H9 (cell line): ENCODE results near the gene CPNE7. TPM values are rescaled to one million over a fixed set of nuclear protein-coding genes. Genes with fewer than 3 reads are reported as not detected.

Experiments used
- DNase-seq: peaks from one replicate; pipeline ENCODE4 v3.0.0-alpha.2; 2017
- H2AFZ ChIP-seq: one replicate; pipeline ENCODE4 v1.6.1; 2013; ENCODE audit warnings: mild to moderate bottlenecking, low read length, control low read depth, moderate library complexity
- H2AK5ac ChIP-seq: 2 replicates; pipeline ENCODE4 v1.6.1; 2013; ENCODE audit warnings: low read length, control low read depth, mixed read lengths; ENCODE audit not compliant: insufficient read length
- H2BK120ac ChIP-seq: one replicate; pipeline ENCODE4 v1.6.1; 2013; ENCODE audit warnings: low read depth, mild to moderate bottlenecking, low read length, control low read depth, inconsistent platforms; ENCODE audit not compliant: poor library complexity, severe bottlenecking
- H2BK12ac ChIP-seq: 2 replicates; pipeline ENCODE4 v1.6.1; 2013; ENCODE audit warnings: low read length, control low read depth, mixed read lengths, low read depth; ENCODE audit not compliant: insufficient read length
- H2BK15ac ChIP-seq: 2 replicates; pipeline ENCODE4 v1.6.1; 2013; ENCODE audit warnings: low read depth, low read length, control low read depth
- H2BK20ac ChIP-seq: one replicate; pipeline ENCODE4 v1.6.1; 2013; ENCODE audit warnings: low read depth, mild to moderate bottlenecking, low read length, control low read depth, inconsistent platforms; ENCODE audit not compliant: poor library complexity, severe bottlenecking
- H2BK5ac ChIP-seq: 2 replicates; pipeline ENCODE4 v1.6.1; 2013; ENCODE audit warnings: low read length, control low read depth, mixed read lengths; ENCODE audit not compliant: insufficient read length
- H3K14ac ChIP-seq: 2 replicates; pipeline ENCODE4 v1.6.1; 2013; ENCODE audit warnings: low read length, control low read depth; ENCODE audit not compliant: insufficient read depth
- H3K18ac ChIP-seq: 2 replicates; pipeline ENCODE4 v1.6.1; 2013; ENCODE audit warnings: low read depth, mild to moderate bottlenecking, mixed read lengths, low read length, control low read depth; ENCODE audit not compliant: insufficient read length
- H3K23ac ChIP-seq: 2 replicates; pipeline ENCODE4 v1.6.1; 2013; ENCODE audit warnings: low read length, control low read depth, mixed read lengths, low read depth; ENCODE audit not compliant: insufficient read length
- H3K23me2 ChIP-seq: 2 replicates; pipeline ENCODE4 v1.6.1; 2013; ENCODE audit warnings: low read depth, mild to moderate bottlenecking, mixed read lengths, low read length, control low read depth; ENCODE audit not compliant: insufficient read length, poor library complexity, severe bottlenecking
- H3K27ac ChIP-seq: 2 replicates; pipeline ENCODE4 v1.5.1; 2013; ENCODE audit warnings: low read length, control low read depth, mixed read lengths, low read depth; ENCODE audit not compliant: insufficient read length
- H3K27me3 ChIP-seq: 2 replicates; pipeline ENCODE4 v1.6.1; 2013; ENCODE audit warnings: low read length, control low read depth, inconsistent platforms; ENCODE audit not compliant: insufficient read depth
- H3K4ac ChIP-seq: 2 replicates; pipeline ENCODE4 v1.6.1; 2013; ENCODE audit warnings: low read depth, mild to moderate bottlenecking, control low read depth, inconsistent platforms, low read length, moderate library complexity
- H3K4me1 ChIP-seq: 2 replicates; pipeline ENCODE4 v1.6.1; 2013; ENCODE audit warnings: low read length, control low read depth, inconsistent platforms; ENCODE audit not compliant: insufficient read depth
- H3K4me2 ChIP-seq: 2 replicates; pipeline ENCODE4 v1.6.1; 2013; ENCODE audit warnings: low read length, control low read depth, mixed read lengths; ENCODE audit not compliant: insufficient read length, insufficient read depth
- H3K56ac ChIP-seq: 2 replicates; pipeline ENCODE4 v1.6.1; 2013; ENCODE audit warnings: low read depth, mild to moderate bottlenecking, mixed read lengths, low read length, control low read depth; ENCODE audit not compliant: insufficient read length
- H3K79me1 ChIP-seq: 2 replicates; pipeline ENCODE4 v1.6.1; 2013; ENCODE audit warnings: low read depth, mild to moderate bottlenecking, moderate library complexity, low read length, control low read depth, inconsistent platforms; ENCODE audit not compliant: insufficient read depth, poor library complexity, severe bottlenecking
- H3K79me2 ChIP-seq: 2 replicates; pipeline ENCODE4 v1.6.1; 2013; ENCODE audit warnings: low read length, control low read depth, inconsistent platforms; ENCODE audit not compliant: insufficient read depth
- H3K9ac ChIP-seq: 2 replicates; pipeline ENCODE4 v1.6.1; 2013; ENCODE audit warnings: low read length, control low read depth, mixed read lengths; ENCODE audit not compliant: insufficient read length; ENCODE audit errors: extremely low read depth
- H3K9me3 ChIP-seq: one replicate; pipeline ENCODE4 v1.6.1; 2013; ENCODE audit warnings: low read depth, low read length, inconsistent platforms; ENCODE audit not compliant: control insufficient read depth
- H3T11ph ChIP-seq: one replicate; pipeline ENCODE4 v1.6.1; 2013; ENCODE audit warnings: mild to moderate bottlenecking, low read length, control low read depth, inconsistent platforms
- H4K20me1 ChIP-seq: one replicate; pipeline ENCODE4 v1.6.1; 2013; ENCODE audit not compliant: control insufficient read depth, insufficient read length, insufficient read depth
- H4K5ac ChIP-seq: 2 replicates; pipeline ENCODE4 v1.6.1; 2013; ENCODE audit warnings: low read depth, mild to moderate bottlenecking, mixed read lengths, low read length, control low read depth; ENCODE audit not compliant: insufficient read length
- H4K8ac ChIP-seq: replicated peaks from 2 replicates; pipeline ENCODE4 v1.6.1; 2013; ENCODE audit warnings: low read length, control low read depth, mixed read lengths, low read depth; ENCODE audit not compliant: insufficient read length
- H4K91ac ChIP-seq: 2 replicates; pipeline ENCODE4 v1.6.1; 2013; ENCODE audit warnings: low read depth, mild to moderate bottlenecking, moderate library complexity, mixed read lengths, low read length, control low read depth; ENCODE audit not compliant: insufficient read length
- H3K27ac Mint-ChIP-seq, 3 experiments: 2 replicates in 2 of 3; 3 replicates in 1 of 3; pipeline ENCODE4 v1.8.0; 2020 to 2021; ENCODE audit warnings: mixed read lengths in 3 of 3, mild to moderate bottlenecking in 1 of 3, moderate library complexity in 1 of 3
- H3K27me3 Mint-ChIP-seq: 2 replicates; pipeline ENCODE4 v1.8.0; 2021; ENCODE audit warnings: low read depth, mild to moderate bottlenecking, moderate library complexity, mixed read lengths
- H3K36me3 Mint-ChIP-seq, 3 experiments: 2 replicates in 2 of 3; 3 replicates in 1 of 3; pipeline ENCODE4 v1.8.0; 2020 to 2021; ENCODE audit warnings: low read depth in 3 of 3, mixed read lengths in 3 of 3; ENCODE audit not compliant: insufficient read depth in 1 of 3
- H3K4me1 Mint-ChIP-seq, 2 experiments: 2 replicates each; pipeline ENCODE4 v1.8.0; 2020; ENCODE audit warnings: mixed read lengths in 2 of 2
- H3K4me3 Mint-ChIP-seq, 2 experiments: 2 replicates in 1 of 2; 3 replicates in 1 of 2; pipeline ENCODE4 v1.8.0; 2020 to 2021; ENCODE audit warnings: mild to moderate bottlenecking in 2 of 2, mixed read lengths in 2 of 2, moderate library complexity in 1 of 2
- H3K9me3 Mint-ChIP-seq, 2 experiments: 2 replicates in 1 of 2; 3 replicates in 1 of 2; pipeline ENCODE4 v1.8.0; 2020; ENCODE audit warnings: mild to moderate bottlenecking in 2 of 2, mixed read lengths in 2 of 2, moderate library complexity in 1 of 2
- WGBS: extraction: QIAGEN DNeasy Blood & Tissue Kit; methylation state at CpG from one replicate; pipeline ENCODE4 v1.1.7; 2013; ENCODE audit warnings: missing lambda C conversion rate, low lambda C conversion rate, mixed read lengths; ENCODE audit not compliant: insufficient read length; ENCODE audit errors: extremely low coverage; 5-methylcytosine and 5-hydroxymethylcytosine counted together
- total RNA-seq: library from RNA; stranded (reverse); gene quantifications from 2 replicates; pipeline ENCODE4 v1.2.1, GENCODE V29; 2021
- TF ChIP-seq, protein P1 (sequence below): fragments of 200-600 bp; sonication (generic); conservative IDR thresholded peaks from 3 replicates; pipeline ENCODE4 v1.8.0; 2021; ENCODE audit warnings: antibody characterized with exemption, mild to moderate bottlenecking

The CPNE7 gene
- total RNA-seq, 1 experiment from 2014 or later: 23.4 TPM

DNA sequence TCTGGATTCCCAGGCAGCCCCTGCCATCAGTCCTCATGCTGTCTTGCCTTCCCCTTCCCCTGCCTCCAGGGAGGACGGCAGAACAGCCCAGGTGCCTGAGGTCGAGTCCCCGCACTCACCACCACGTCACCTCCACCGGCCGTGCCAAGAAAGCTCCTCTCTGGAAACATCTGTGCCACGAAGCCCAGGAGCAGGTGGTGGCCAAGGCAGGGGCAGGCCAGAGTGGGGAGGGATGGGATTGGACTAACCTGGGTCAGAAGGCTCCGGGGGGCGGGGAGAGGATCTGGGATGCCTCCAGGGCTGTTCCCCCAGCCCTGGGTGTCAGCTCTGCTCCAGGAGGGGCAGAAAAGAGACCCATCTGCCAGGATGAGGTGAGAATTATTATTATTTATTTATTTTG, 30.4 kb downstream of the CPNE7 start:
- Histone ChIP-seq H3K79me1 (no peaks in the 10 kb centered on the region), H2AFZ (no peak overlapping the region), H3K27ac (no peak overlapping the region), H3K4me1 (no peaks in the 10 kb centered on the region; the same call in 1 of the 2 replicates), H4K91ac (no peak overlapping the region), H3K4ac (no peak overlapping the region), H2BK5ac (no peak overlapping the region), H3K4me2 (no peak overlapping the region), H2BK12ac (no peak overlapping the region), H2BK120ac (no peak overlapping the region), H3K27me3 (no peaks in the 10 kb centered on the region), H2BK20ac (no peak overlapping the region), H2AK5ac (no peak overlapping the region), H3K9ac (no peak overlapping the region), H3K79me2 (no peaks in the 10 kb centered on the region), H3K9me3 (no peaks in the 10 kb centered on the region), H4K5ac (no peak overlapping the region), H4K20me1 (no peaks in the 10 kb centered on the region), H3K23me2 (peaks cover 2% of the 10 kb centered on the region), H3K23ac (no peak overlapping the region), H3K18ac (no peak overlapping the region), H3T11ph (no peak overlapping the region), H3K14ac (no peak overlapping the region), H3K56ac (no peak overlapping the region), H2BK15ac (no peak overlapping the region), H4K8ac (no peak overlapping the region)
- no peak for DNase-seq
- WGBS: no CpG with 5 or more reads among the region's 9 CpGs
- Mint-ChIP-seq H3K36me3 (no peaks in the 10 kb centered on the region), H3K4me3 (no peak overlapping the region), H3K4me1 (peaks cover 5 to 8% of the 10 kb centered on the region in 2 experiments), H3K27me3 (peaks cover 7% of the 10 kb centered on the region), H3K9me3 (no peaks in the 10 kb centered on the region), H3K27ac (no peak overlapping the region; a peak in 1 of 7 replicates)
- TF ChIP-seq, protein P1, sequence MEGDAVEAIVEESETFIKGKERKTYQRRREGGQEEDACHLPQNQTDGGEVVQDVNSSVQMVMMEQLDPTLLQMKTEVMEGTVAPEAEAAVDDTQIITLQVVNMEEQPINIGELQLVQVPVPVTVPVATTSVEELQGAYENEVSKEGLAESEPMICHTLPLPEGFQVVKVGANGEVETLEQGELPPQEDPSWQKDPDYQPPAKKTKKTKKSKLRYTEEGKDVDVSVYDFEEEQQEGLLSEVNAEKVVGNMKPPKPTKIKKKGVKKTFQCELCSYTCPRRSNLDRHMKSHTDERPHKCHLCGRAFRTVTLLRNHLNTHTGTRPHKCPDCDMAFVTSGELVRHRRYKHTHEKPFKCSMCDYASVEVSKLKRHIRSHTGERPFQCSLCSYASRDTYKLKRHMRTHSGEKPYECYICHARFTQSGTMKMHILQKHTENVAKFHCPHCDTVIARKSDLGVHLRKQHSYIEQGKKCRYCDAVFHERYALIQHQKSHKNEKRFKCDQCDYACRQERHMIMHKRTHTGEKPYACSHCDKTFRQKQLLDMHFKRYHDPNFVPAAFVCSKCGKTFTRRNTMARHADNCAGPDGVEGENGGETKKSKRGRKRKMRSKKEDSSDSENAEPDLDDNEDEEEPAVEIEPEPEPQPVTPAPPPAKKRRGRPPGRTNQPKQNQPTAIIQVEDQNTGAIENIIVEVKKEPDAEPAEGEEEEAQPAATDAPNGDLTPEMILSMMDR: no peak
